Memory B cell (primary cell): ENCODE measurements around the gene CD2BP2.

Source experiments
- ATAC-seq: fragments of 150-1000 bp; cut with Tn5 transposase; 2 replicates; pipeline ENCODE4 v1.10.0; 2021; ENCODE audit warnings: low read depth, mild to moderate bottlenecking, moderate library complexity
- DNase-seq, 2 donors: peaks; one replicate each; pipeline ENCODE4 v3.0.0; 2022; ENCODE audit warnings: low spot score in 2 of 2
- H3K27ac Mint-ChIP-seq: one replicate; pipeline ENCODE4 v1.8.0; 2022; ENCODE audit warnings: mild to moderate bottlenecking, moderate library complexity, mixed read lengths
- H3K27me3 Mint-ChIP-seq: one replicate; pipeline ENCODE4 v1.8.0; 2022; ENCODE audit warnings: mixed read lengths
- H3K36me3 Mint-ChIP-seq: one replicate; pipeline ENCODE4 v1.8.0; 2022; ENCODE audit warnings: mild to moderate bottlenecking, mixed read lengths
- H3K4me1 Mint-ChIP-seq: one replicate; pipeline ENCODE4 v1.8.0; 2022; ENCODE audit warnings: mixed read lengths
- H3K4me3 Mint-ChIP-seq: one replicate; pipeline ENCODE4 v1.8.0; 2022; ENCODE audit warnings: mild to moderate bottlenecking, moderate library complexity, mixed read lengths
- H3K9me3 Mint-ChIP-seq: one replicate; pipeline ENCODE4 v1.8.0; 2022; ENCODE audit warnings: mixed read lengths

CD2BP2 gene

DNA sequence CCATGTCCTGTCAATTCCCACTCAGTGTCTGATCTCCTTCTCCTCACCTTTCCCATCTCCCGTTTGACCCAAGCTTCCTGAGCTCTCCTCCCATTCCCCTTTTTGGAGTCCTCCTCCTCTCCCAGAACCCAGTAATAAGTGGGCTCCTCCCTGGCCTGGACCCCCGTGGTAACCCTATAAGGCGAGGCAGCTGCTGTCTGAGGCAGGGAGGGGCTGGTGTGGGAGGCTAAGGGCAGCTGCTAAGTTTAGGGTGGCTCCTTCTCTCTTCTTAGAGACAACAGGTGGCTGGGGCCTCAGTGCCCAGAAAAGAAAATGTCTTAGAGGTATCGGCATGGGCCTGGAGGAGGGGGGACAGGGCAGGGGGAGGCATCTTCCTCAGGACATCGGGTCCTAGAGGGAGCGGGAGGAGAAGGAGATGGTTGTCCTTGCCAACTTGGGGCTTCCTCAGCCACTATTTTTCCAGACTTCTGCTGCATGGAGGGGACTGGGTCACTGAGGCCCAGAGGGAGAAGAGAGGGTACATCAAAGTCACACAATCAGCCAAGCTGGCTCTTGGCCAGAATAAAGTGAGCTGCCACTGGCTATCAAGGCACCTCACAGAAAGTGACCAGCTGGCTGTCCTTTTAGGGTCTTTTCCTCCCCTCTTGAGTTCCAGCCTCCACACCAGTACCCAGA, 17.1 kb upstream of the CD2BP2 start:
- Mint-ChIP-seq H3K27me3 (no peaks in the 10 kb centered on the region), H3K36me3 (no peaks in the 10 kb centered on the region), H3K4me1 (peaks cover 31% of the 10 kb centered on the region), H3K27ac (peak overlapping the region; percentile 72), H3K9me3 (no peaks in the 10 kb centered on the region), H3K4me3 (peak overlapping the region; percentile 77)
- no peak for ATAC-seq
- no peak for DNase-seq

DNA sequence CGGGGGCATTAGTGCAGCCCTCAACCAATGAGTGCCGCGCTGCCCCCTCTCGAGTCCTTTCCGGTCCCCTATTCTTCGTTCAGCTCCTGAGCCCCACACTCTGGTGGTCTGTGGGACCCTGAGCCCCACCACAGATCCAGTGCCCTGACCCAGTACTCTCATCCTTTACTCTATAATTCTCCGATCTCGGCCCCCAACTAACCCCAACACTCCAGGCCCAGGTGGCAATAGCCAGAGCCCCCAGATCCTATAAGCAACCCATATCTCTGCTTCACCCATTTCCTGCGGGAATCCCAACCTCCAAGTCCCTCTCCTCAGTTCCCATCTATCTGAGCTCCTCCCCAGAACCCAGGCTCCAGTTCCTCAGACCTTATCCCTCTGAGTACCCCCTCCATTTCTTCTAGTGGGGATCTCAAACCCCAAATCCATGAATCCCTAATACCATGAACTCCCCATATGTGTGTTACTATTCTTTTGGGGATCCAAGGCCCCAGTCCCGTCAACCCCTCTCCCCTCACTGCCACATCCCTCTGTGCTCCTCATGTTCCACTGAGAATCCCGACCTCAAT, 16.2 kb upstream of the CD2BP2 start:
- Mint-ChIP-seq H3K4me3 (peak overlapping the region; percentile 77), H3K4me1 (peaks cover 36% of the 10 kb centered on the region), H3K27me3 (no peaks in the 10 kb centered on the region), H3K27ac (peak overlapping the region; percentile 72), H3K36me3 (peaks cover 2% of the 10 kb centered on the region), H3K9me3 (no peaks in the 10 kb centered on the region)
- ATAC-seq (no peak), DNase-seq (no peak)

DNA sequence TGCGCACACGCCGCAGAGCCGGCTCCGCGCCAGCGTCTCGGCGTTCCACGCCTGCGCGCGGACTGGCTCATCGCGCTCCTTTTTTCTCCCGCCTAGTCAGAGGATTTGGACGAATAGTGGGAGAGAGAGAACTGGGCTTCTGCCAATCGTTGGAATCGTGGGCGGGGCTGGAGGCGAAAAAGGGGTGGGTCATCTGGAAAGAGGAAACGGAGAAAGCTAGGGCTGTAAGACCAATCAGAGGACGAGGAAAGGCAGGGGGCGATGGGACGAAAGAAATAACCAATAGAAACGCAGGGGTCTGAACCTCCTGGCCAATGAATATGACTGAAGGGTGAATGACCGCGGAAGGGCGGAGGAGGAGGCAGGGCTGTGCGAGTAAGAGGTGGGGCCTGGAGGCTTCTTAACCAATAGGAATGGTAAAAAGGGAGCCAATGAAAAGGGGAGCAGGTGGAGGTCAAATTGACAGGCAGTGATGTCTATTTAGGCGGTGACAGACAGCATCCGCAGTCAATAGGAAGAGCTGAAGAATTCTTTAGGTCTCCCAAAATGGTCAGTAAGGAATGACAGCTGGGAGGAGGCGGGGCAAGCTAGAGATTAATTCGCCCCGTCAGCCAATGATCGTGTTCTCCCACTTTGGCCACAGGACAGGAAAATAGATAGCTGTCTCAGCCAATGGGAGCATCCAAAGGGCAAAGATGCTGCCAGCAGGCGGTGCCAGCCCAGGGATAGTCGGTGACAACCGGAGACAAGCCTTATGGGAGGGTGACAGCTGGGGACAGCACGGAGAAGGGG, 15.5 kb upstream of the CD2BP2 start, which contains the start of gene TBC1D10B:
TBC1D10B (minus strand) TSS at position 39 of the 792 bp plus-strand sequence. CDS start 311 bp downstream, outside the sequence.
- Mint-ChIP-seq H3K9me3 (no peaks in the 10 kb centered on the region), H3K27ac (peak within 1 kb of the TSS; percentile 72), H3K36me3 (peaks cover 2% of the 10 kb centered on the region), H3K4me3 (peak within 1 kb of the TSS; percentile 82), H3K4me1 (peaks cover 36% of the 10 kb centered on the region), H3K27me3 (no peaks in the 10 kb centered on the region)
- peak; percentile 91 to 99 for DNase-seq
- ATAC-seq, result peak; percentile 81

DNA sequence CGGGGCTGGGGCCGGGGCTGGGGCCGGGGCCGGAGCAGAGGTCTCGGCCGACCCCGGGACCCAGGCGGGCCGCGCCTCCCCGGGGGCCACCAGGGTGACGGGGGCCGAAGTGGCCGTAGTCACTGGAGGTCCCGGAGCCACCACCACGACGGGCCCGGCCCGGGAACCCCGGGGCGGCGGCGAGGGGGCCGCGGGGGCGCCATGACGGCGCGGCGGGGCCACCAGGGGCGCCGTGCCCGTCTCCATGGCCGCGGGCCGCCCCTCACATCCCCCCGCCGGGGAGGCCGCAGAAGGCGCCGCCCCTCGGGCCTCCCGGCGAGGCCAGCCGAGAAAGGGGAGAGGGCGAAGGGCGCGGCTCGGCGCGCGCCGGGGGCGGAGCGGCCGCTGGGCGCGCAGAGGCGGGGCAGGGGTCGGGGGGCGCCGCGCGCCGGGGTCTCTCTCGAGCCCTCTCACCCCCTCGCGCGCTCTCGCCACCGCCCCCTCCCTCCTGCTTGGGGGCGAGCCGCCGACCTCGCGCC, 14.9 kb upstream of the CD2BP2 start:
- H3K27ac Mint-ChIP-seq, result no peak overlapping the region

DNA sequence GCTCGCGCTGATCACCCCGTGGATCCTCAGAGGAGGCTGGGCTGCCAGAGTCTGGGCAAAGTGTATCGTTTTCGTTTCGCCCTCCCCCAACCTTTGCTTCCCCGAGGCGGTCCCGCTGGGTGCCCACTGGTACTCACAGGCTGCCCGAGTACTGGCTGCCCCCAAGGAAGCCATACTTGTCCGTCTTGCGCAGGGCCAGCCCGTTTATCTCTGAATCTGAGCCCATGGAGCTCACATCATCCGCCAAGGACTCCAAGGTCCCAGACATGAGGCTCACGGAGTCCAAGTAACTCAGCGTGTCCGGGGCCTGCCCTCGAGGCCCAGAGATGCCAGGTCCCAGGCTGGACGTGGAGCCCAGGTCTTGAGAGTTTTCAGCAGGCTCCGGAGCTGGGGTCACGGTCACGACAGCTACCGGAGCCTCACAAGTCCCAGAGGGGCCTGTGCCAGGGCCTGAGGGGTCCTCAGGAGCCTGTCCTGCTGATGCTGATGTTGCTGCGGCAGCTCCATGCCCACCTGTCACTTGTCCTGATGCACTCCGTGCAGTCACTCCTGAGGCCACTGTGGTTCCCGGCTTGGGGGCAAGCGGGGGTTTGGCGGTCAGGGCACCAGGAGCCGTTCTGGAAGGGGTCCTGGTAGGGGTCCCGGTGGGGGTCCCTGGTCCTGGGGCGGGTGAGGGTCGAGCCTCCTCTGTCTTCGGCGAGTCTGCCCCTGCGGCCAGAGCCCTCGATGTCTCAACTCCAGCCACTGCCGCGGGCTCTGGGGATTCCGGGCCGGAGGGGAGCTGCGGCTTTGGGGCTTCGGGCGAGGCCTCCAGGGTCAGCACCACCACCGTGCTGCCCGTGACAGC, 14.2 kb upstream of the CD2BP2 start:
- ATAC-seq (no peak), DNase-seq (no peak)
- no peaks in the 10 kb centered on the region for H3K9me3 Mint-ChIP-seq
- peaks cover 7% of the 10 kb centered on the region for H3K36me3 Mint-ChIP-seq
- peak overlapping the region; percentile 82 for H3K4me3 Mint-ChIP-seq
- H3K27ac Mint-ChIP-seq, result peak overlapping the region; percentile 58
- H3K27me3 Mint-ChIP-seq, result no peaks in the 10 kb centered on the region
- peaks cover 36% of the 10 kb centered on the region for H3K4me1 Mint-ChIP-seq

More for the DNA sequence above, 14.9 kb upstream of the CD2BP2 start:
- Mint-ChIP-seq H3K4me3 (peak overlapping the region; percentile 77), H3K36me3 (peaks cover 5% of the 10 kb centered on the region), H3K9me3 (no peaks in the 10 kb centered on the region), H3K27me3 (no peaks in the 10 kb centered on the region), H3K4me1 (peaks cover 36% of the 10 kb centered on the region)
- ATAC-seq (peak; percentile 6), DNase-seq (no peak)

DNA sequence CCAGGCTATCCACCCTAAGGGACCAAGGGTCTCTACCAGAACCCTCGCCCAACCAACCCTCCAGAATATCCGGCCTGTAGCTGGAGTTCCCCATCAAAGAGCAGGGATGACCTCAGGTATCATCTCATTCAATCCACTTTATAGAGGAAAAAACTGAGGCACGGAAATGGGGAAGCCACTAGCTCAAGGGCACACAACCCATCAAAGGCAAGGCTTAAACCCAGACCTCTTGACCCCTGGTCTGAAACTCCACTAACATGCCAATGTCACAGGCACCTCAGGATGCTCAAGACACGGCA, 13.6 kb upstream of the CD2BP2 start:
- peak overlapping the region; percentile 58 for H3K27ac Mint-ChIP-seq
- ATAC-seq (no peak), DNase-seq (no peak)
- H3K4me3 Mint-ChIP-seq, result peak overlapping the region; percentile 82
- no peaks in the 10 kb centered on the region for H3K27me3 Mint-ChIP-seq
- H3K36me3 Mint-ChIP-seq, result peaks cover 7% of the 10 kb centered on the region
- peaks cover 36% of the 10 kb centered on the region for H3K4me1 Mint-ChIP-seq
- no peaks in the 10 kb centered on the region for H3K9me3 Mint-ChIP-seq

DNA sequence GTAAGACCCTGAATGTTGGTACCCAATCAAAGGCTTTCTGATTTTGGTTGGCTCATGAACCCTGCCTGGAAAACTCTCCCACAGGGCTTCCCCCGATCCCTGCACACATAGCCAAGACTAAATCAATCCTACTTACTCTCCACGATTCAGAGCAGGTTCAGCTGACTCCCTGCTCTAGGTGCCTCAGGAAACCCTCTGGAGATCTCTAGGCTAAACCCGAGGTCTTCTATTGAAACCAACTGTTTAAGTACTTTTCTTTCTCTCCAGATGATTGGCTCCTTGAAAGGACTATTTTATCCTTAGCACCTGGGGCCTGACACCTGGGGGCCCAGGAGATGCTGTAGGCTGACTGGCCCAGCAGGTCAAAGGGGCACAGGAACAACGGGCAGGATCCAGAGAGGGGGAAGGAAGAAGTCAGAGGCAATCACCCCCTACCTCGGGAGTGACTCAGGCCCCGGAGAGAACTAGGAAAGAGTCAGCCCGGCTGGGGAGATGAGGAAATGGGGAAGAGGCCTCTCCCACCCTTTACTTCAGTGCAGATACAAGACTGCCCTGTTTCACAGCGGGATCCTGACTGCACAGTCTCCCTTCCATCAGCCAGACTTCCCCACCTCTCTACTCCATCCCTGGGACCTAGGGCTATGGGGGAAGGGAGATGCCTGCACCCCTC, 13.1 kb upstream of the CD2BP2 start:
- Mint-ChIP-seq H3K27me3 (no peaks in the 10 kb centered on the region), H3K9me3 (no peaks in the 10 kb centered on the region), H3K27ac (peak overlapping the region; percentile 58), H3K4me3 (peak overlapping the region; percentile 82), H3K4me1 (peaks cover 36% of the 10 kb centered on the region), H3K36me3 (peaks cover 10% of the 10 kb centered on the region)
- DNase-seq, result no peak
- ATAC-seq, result no peak

DNA sequence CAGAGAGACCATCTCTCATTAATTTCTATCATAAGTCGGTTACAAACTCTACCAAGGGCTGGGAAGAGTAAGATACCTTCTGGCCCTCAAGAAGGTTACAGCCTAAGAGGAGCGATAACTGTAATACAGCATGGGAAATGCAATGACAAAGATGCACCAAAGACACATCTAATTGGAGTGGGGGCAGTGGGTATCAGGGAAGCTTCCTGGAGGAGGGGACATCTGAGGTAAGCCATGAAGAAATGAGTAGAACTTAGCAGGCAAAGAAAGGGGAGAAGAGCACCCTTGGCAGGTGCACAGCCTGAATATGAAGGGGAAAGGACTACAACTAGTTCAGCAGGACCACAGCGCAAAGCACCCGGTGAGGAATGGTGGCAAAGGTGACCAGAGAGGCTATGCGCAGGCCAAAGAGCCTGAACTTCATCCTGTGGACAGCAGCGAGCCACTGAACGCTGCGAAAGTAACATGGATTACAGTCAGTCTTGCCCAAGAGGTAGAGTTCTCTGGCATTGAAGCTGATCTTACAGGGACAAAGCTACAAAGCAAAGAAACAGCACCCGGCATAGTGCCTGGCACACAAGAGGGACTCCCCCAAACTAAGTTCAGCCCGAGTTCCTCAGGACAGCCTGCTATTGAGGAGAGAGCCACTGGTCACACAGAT, 12.4 kb upstream of the CD2BP2 start:
- DNase-seq, result no peak
- H3K4me1 Mint-ChIP-seq, result peaks cover 39% of the 10 kb centered on the region
- peak overlapping the region; percentile 58 for H3K27ac Mint-ChIP-seq
- H3K27me3 Mint-ChIP-seq, result no peaks in the 10 kb centered on the region
- ATAC-seq, result no peak
- peaks cover 14% of the 10 kb centered on the region for H3K36me3 Mint-ChIP-seq
- peak overlapping the region; percentile 82 for H3K4me3 Mint-ChIP-seq
- no peaks in the 10 kb centered on the region for H3K9me3 Mint-ChIP-seq

DNA sequence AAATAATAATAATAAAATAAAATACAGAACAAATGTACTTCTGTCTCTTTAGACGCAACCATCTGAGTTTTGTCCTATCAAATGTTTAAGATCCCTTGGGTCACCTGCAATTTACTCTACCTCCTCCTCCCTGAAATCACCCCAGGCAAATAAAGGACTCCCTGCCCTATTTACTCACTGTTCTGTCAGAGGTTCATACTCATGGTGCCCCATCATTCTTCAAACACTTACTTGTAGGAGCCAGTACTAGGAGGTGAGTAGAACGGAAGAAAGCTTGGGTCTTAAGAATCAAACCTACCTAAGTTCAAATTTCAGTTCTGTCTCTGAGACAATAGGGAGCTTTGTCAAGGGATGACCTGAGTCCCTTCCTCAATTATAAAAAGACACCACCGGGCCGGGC, 11.4 kb upstream of the CD2BP2 start:
- no peaks in the 10 kb centered on the region for H3K27me3 Mint-ChIP-seq
- H3K4me3 Mint-ChIP-seq, result no peak overlapping the region
- DNase-seq, result no peak
- H3K4me1 Mint-ChIP-seq, result peaks cover 33% of the 10 kb centered on the region
- ATAC-seq, result no peak
- H3K27ac Mint-ChIP-seq, result no peak overlapping the region
- H3K9me3 Mint-ChIP-seq, result no peaks in the 10 kb centered on the region
- H3K36me3 Mint-ChIP-seq, result peaks cover 18% of the 10 kb centered on the region

DNA sequence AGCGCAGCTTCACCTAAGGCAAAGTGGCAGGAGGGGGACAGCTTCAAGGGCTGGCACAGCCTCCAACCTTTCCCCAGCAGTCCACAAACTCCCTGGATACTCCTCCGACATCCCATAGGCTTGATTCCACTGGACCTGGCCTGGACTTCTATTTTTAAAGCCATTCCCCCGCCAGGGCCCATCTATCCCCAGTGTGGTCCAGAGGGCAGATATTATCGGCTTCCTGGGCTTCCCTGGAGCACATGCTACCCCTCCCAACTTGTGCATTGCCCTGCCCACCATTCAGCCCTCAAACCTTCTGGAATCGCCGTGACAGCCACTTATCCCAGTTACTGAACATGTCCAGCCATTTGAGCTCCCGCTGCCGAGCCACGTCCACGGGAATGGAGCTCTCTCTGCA, 10.1 kb upstream of the CD2BP2 start:
- no peak overlapping the region for H3K27ac Mint-ChIP-seq
- H3K4me3 Mint-ChIP-seq, result no peak overlapping the region
- peaks cover 29% of the 10 kb centered on the region for H3K4me1 Mint-ChIP-seq
- ATAC-seq, result no peak
- H3K9me3 Mint-ChIP-seq, result no peaks in the 10 kb centered on the region
- H3K27me3 Mint-ChIP-seq, result no peaks in the 10 kb centered on the region
- peaks cover 22% of the 10 kb centered on the region for H3K36me3 Mint-ChIP-seq
- DNase-seq, result no peak

DNA sequence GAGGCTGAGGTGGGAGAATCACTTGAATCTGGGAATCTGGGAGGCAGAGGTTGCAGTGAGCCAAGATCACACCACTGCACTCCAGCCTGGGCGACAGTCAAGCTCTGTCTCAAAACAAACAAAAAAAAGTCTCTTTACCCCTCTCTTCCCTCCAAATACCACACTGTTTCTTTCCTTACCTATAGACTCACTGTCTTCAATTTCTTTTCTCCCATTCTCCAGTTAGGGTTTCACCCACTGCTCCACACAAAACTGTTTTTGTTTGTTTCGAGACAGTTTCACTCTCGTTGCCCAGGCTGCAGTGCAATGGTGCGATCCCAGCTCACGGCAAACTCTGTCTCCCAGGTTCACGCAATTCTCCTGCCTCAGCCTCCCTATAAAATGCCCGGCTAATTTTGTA, 6.1 kb upstream of the CD2BP2 start:
- H3K27me3 Mint-ChIP-seq, result no peaks in the 10 kb centered on the region
- no peak for ATAC-seq
- peaks cover 25% of the 10 kb centered on the region for H3K36me3 Mint-ChIP-seq
- no peak overlapping the region for H3K4me3 Mint-ChIP-seq
- H3K4me1 Mint-ChIP-seq, result peaks cover 6% of the 10 kb centered on the region
- DNase-seq, result no peak
- H3K9me3 Mint-ChIP-seq, result no peaks in the 10 kb centered on the region
- H3K27ac Mint-ChIP-seq, result no peak overlapping the region

DNA sequence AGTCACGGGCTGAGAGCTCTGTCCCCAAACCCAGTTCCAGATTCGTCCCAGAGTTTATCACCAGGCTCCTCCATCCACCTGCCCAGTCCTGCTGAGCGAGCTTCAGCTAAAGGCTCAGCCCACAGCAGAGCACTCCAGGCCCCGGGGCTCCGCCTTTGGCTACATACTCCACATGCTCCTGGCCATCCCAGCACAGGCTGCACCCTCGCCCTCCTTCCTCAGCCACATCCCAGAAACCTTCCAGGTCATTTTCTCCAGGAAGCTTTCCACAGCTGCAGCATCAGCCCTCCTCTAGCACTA, 4.7 kb upstream of the CD2BP2 start:
- DNase-seq (no peak), ATAC-seq (no peak)
- no peak overlapping the region for H3K4me3 Mint-ChIP-seq
- no peaks in the 10 kb centered on the region for H3K27me3 Mint-ChIP-seq
- H3K4me1 Mint-ChIP-seq, result peaks cover 13% of the 10 kb centered on the region
- H3K9me3 Mint-ChIP-seq, result no peaks in the 10 kb centered on the region
- peaks cover 22% of the 10 kb centered on the region for H3K36me3 Mint-ChIP-seq
- H3K27ac Mint-ChIP-seq, result no peak overlapping the region
